ENCODE measurements around the gene MAB21L4. TPM values are rescaled to one million over a fixed set of nuclear protein-coding genes. Genes with fewer than 3 reads are reported as not detected.

Gene MAB21L4
- total and polyA plus RNA-seq, 5 experiments from 2014 or later, result not detected

GRCh38 chr2:240858321-240858720 is 37.6 kb downstream of the MAB21L4 start:
- Mint-ChIP-seq H3K36me3 (peaks cover 0 to 13% (median 0%) of the 10 kb centered on the region in 3 donors), H3K4me3 (no peak overlapping the region), H3K4me1 (no peaks in the 10 kb centered on the region), H3K27me3 (peaks cover 0 to 3% (median 0%) of the 10 kb centered on the region in 5 donors), H3K27ac (no peak overlapping the region), H3K9me3 (peaks cover 0 to 10% (median 5%) of the 10 kb centered on the region in 9 donors)
- ATAC-seq (no peak), DNase-seq (no peak)
- POLR2A ChIA-PET, result interaction anchor here (0.7 kb wide), 1 partner anchor 143 kb away, joined by 3 read pairs; no protein-coding TSS in a partner anchor

GRCh38 chr2:240857039-240858008 is 38.6 kb downstream of the MAB21L4 start:
- POLR2A ChIA-PET, result interaction anchor here (0.7 kb wide), 1 partner anchor 144 kb away, joined by 3 read pairs; no protein-coding TSS in a partner anchor
- Mint-ChIP-seq H3K36me3 (peaks cover 0 to 13% (median 0%) of the 10 kb centered on the region in 3 donors), H3K4me1 (peaks cover 0 to 1% (median 0%) of the 10 kb centered on the region in 4 donors), H3K27ac (no peak overlapping the region), H3K27me3 (peaks cover 0 to 5% (median 1%) of the 10 kb centered on the region in 5 donors), H3K9me3 (peaks cover 0 to 11% (median 5%) of the 10 kb centered on the region in 9 donors), H3K4me3 (no peak overlapping the region)
- DNase-seq (no peak), ATAC-seq (no peak)

- POLR2A ChIA-PET, result no interaction called here
- ATAC-seq (no peak), DNase-seq (no peak)
- peaks cover 0 to 3% (median 0%) of the 10 kb centered on the region in 4 donors for H3K4me1 Mint-ChIP-seq
- H3K36me3 Mint-ChIP-seq, result peaks cover 0 to 13% (median 0%) of the 10 kb centered on the region in 3 donors
- peaks cover 0 to 11% (median 5%) of the 10 kb centered on the region in 9 donors for H3K9me3 Mint-ChIP-seq
- H3K27ac Mint-ChIP-seq, result no peak overlapping the region
- H3K27me3 Mint-ChIP-seq, result peaks cover 0 to 7% (median 1%) of the 10 kb centered on the region in 5 donors
- H3K4me3 Mint-ChIP-seq, result no peak overlapping the region
Observed at GRCh38 chr2:240856151-240856980, 39.6 kb downstream of the MAB21L4 start.

GRCh38 chr2:240855670-240856069 is 40.3 kb downstream of the MAB21L4 start:
- DNase-seq, result no peak
- no peak overlapping the region for H3K4me3 Mint-ChIP-seq
- ATAC-seq, result no peak
- no peak overlapping the region for H3K27ac Mint-ChIP-seq
- H3K9me3 Mint-ChIP-seq, result peaks cover 0 to 11% (median 5%) of the 10 kb centered on the region in 9 donors
- H3K27me3 Mint-ChIP-seq, result peaks cover 0 to 7% (median 2%) of the 10 kb centered on the region in 5 donors
- H3K36me3 Mint-ChIP-seq, result peaks cover 0 to 13% (median 0%) of the 10 kb centered on the region in 3 donors
- peaks cover 0 to 3% (median 0%) of the 10 kb centered on the region in 4 donors for H3K4me1 Mint-ChIP-seq
- POLR2A ChIA-PET, result no interaction called here

- H3K4me1 Mint-ChIP-seq, result peaks cover 0 to 3% (median 0%) of the 10 kb centered on the region in 4 donors
- H3K27me3 Mint-ChIP-seq, result peaks cover 0 to 7% (median 2%) of the 10 kb centered on the region in 5 donors
- peaks cover 0 to 13% (median 0%) of the 10 kb centered on the region in 3 donors for H3K36me3 Mint-ChIP-seq
- H3K4me3 Mint-ChIP-seq, result no peak overlapping the region
- no peak for ATAC-seq
- POLR2A ChIA-PET, result no interaction called here
- DNase-seq, result no peak
- H3K9me3 Mint-ChIP-seq, result peaks cover 0 to 11% (median 5%) of the 10 kb centered on the region in 9 donors
- H3K27ac Mint-ChIP-seq, result no peak overlapping the region
Observed at GRCh38 chr2:240852671-240853314, 43.2 kb downstream of the MAB21L4 start.

- ATAC-seq (peak; percentile 97 to 99), DNase-seq (peak; percentile 68 to 90 (median 80))
- H3K9me3 Mint-ChIP-seq, result peaks cover 0 to 11% (median 5%) of the 10 kb centered on the region in 9 donors
- peaks cover 0 to 3% (median 0%) of the 10 kb centered on the region in 4 donors for H3K4me1 Mint-ChIP-seq
- H3K4me3 Mint-ChIP-seq, result no peak overlapping the region
- H3K36me3 Mint-ChIP-seq, result peaks cover 0 to 13% (median 0%) of the 10 kb centered on the region in 3 donors
- H3K27me3 Mint-ChIP-seq, result peaks cover 0 to 7% (median 3%) of the 10 kb centered on the region in 5 donors
- POLR2A ChIA-PET, result no interaction called here
- H3K27ac Mint-ChIP-seq, result no peak overlapping the region
Observed at GRCh38 chr2:240851078-240851991, 44.6 kb downstream of the MAB21L4 start.

GRCh38 chr2:240850756-240851077 is 45.2 kb downstream of the MAB21L4 start:
- peaks cover 0 to 13% (median 0%) of the 10 kb centered on the region in 3 donors for H3K36me3 Mint-ChIP-seq

GRCh38 chr2:240850026-240850425 is 45.9 kb downstream of the MAB21L4 start:
- peaks cover 0 to 11% (median 5%) of the 10 kb centered on the region in 9 donors for H3K9me3 Mint-ChIP-seq
- no peak for DNase-seq
- peaks cover 0 to 7% (median 6%) of the 10 kb centered on the region in 5 donors for H3K27me3 Mint-ChIP-seq
- POLR2A ChIA-PET, result no interaction called here
- H3K4me3 Mint-ChIP-seq, result no peak overlapping the region
- peaks cover 0 to 3% (median 0%) of the 10 kb centered on the region in 4 donors for H3K4me1 Mint-ChIP-seq
- no peak for ATAC-seq
- no peak overlapping the region for H3K27ac Mint-ChIP-seq
- H3K36me3 Mint-ChIP-seq, result peaks cover 0 to 11% (median 0%) of the 10 kb centered on the region in 3 donors

More at GRCh38 chr2:240850756-240851077, 45.2 kb downstream of the MAB21L4 start:
- no peak for ATAC-seq
- Mint-ChIP-seq H3K9me3 (peaks cover 0 to 11% (median 5%) of the 10 kb centered on the region in 9 donors), H3K4me1 (peaks cover 0 to 3% (median 0%) of the 10 kb centered on the region in 4 donors), H3K27me3 (peaks cover 0 to 7% (median 3%) of the 10 kb centered on the region in 5 donors), H3K4me3 (no peak overlapping the region), H3K27ac (no peak overlapping the region)
- DNase-seq, result no peak
- POLR2A ChIA-PET, result no interaction called here

- Mint-ChIP-seq H3K4me1 (peaks cover 0 to 3% (median 0%) of the 10 kb centered on the region in 4 donors), H3K36me3 (peaks cover 0 to 2% (median 0%) of the 10 kb centered on the region in 3 donors), H3K27ac (no peak overlapping the region), H3K27me3 (peaks cover 0 to 8% (median 5%) of the 10 kb centered on the region in 5 donors), H3K4me3 (no peak overlapping the region), H3K9me3 (peaks cover 0 to 6% (median under 1%) of the 10 kb centered on the region in 9 donors)
- ATAC-seq, result no peak
- no peak for DNase-seq
- POLR2A ChIA-PET, result no interaction called here
Observed at GRCh38 chr2:240848900-240849680, 46.9 kb downstream of the MAB21L4 start.

- POLR2A ChIA-PET, result no interaction called here
- Mint-ChIP-seq H3K27me3 (peaks cover 0 to 8% (median 4%) of the 10 kb centered on the region in 5 donors), H3K4me1 (peaks cover 0 to 3% (median 0%) of the 10 kb centered on the region in 4 donors), H3K36me3 (no peaks in the 10 kb centered on the region), H3K4me3 (no peak overlapping the region), H3K27ac (no peak overlapping the region), H3K9me3 (peaks cover 0 to 3% (median 0%) of the 10 kb centered on the region in 9 donors)
- no peak for DNase-seq
- ATAC-seq, result no peak
Observed at GRCh38 chr2:240847817-240848216, 48.1 kb downstream of the MAB21L4 start.

All from naive thymus-derived CD8-positive, alpha-beta T cell (primary cell).